Upper lobe of left lung (tissue), 6 donors: ENCODE measurements around the gene TGM2. TPM values are rescaled to one million over a fixed set of nuclear protein-coding genes. Genes with fewer than 3 reads are reported as not detected.

Experiments
- ATAC-seq, 2 donors: fragments of 200-7000 bp; cut with Tn5 transposase; one replicate each; pipeline ENCODE4 v1.9.1; 2022; ENCODE audit warnings: mild to moderate bottlenecking in 2 of 2, moderate library complexity in 2 of 2; ENCODE audit not compliant: low FRiP score in 2 of 2
- DNase-seq, 2 donors: peaks; one replicate each; pipeline ENCODE4 v3.0.0-alpha.2; 2019 to 2020
- H3K27ac ChIP-seq, 4 donors: fragments of 200-600 bp; sonication (generic); one replicate each; pipeline ENCODE4 v1.5.1; 2016 to 2019
- H3K27me3 ChIP-seq, 4 donors: fragments of 200-600 bp; sonication (generic); one replicate each; pipeline ENCODE4 v1.5.1; 2017 to 2019
- H3K36me3 ChIP-seq, 4 donors: fragments of 200-600 bp; sonication (generic); one replicate each; pipeline ENCODE4 v1.5.1; 2016 to 2019
- H3K4me1 ChIP-seq, 4 donors: fragments of 200-600 bp; sonication (generic); one replicate each; pipeline ENCODE4 v1.5.1; 2018 to 2019
- H3K4me3 ChIP-seq, 4 donors: fragments of 200-600 bp; sonication (generic); one replicate each; pipeline ENCODE4 v1.5.1; 2017 to 2019; ENCODE audit warnings: mild to moderate bottlenecking in 2 of 4, moderate library complexity in 1 of 4
- H3K9me3 ChIP-seq, 4 donors: fragments of 200-600 bp; sonication (generic); one replicate each; pipeline ENCODE4 v1.5.1; 2018 to 2019
- EP300 ChIP-seq, 4 donors: sonication (generic); formaldehyde crosslinking; IDR thresholded peaks; one replicate each; pipeline ENCODE4 v1.5.1; 2017; ENCODE audit warnings: antibody characterized with exemption in 4 of 4, control low read depth in 2 of 4
- POLR2A ChIP-seq, 4 donors: fragments of 450-650 bp; IDR thresholded peaks; one replicate each; pipeline ENCODE4 v1.5.1; 2016 to 2017; ENCODE audit warnings: antibody characterized with exemption in 4 of 4, mild to moderate bottlenecking in 2 of 4
- POLR2AphosphoS5 ChIP-seq, 2 donors: sonication (generic); formaldehyde crosslinking; IDR thresholded peaks; one replicate each; pipeline ENCODE4 v1.5.1; 2017; ENCODE audit warnings: antibody characterized with exemption in 2 of 2
- WGBS, 2 donors: methylation state at CpG; one replicate each; pipeline ENCODE4 v1.1.5; 2017 to 2018; 5-methylcytosine and 5-hydroxymethylcytosine counted together
- total RNA-seq, 6 donors: library from RNA; depleted of rRNA in 4 of 6; stranded (reverse); fragments of >200 nt in 4 of 6; gene quantifications; one replicate each; pipeline versions ENCODE4 v1.1.0 to v1.2.1, GENCODE V29; 2016 to 2021
- TF ChIP-seq, protein P1 (sequence below), 6 experiments: fragments of 450-650 bp in 4 of 6; fragments of 200-600 bp in 2 of 6; sonication (generic) in 2 of 6; IDR thresholded peaks; one replicate each; pipeline ENCODE4 v1.5.1; 2016 to 2019; ENCODE audit warnings: antibody characterized with exemption in 6 of 6
- donor health status: DM: no; HTN: no; CAD: no; lungs with moderate emphysema.
- donor health status: DM: no; HTN: yes; CAD: no; lungs with severe emphysema.

The TGM2 gene
- total RNA-seq, 6 donors from 2014 or later = 98.7 to 469 (median 290) TPM

GRCh38 chr20:38199501-38200390 is 34.7 kb upstream of the TGM2 start:
- Histone ChIP-seq H3K4me1 (peaks cover 0 to 26% (median 12%) of the 10 kb centered on the region in 4 donors), H3K27me3 (no peaks in the 10 kb centered on the region), H3K9me3 (no peaks in the 10 kb centered on the region), H3K27ac (no peak overlapping the region), H3K4me3 (no peak overlapping the region), H3K36me3 (no peaks in the 10 kb centered on the region)
- ATAC-seq (no peak), DNase-seq (no peak)
- 87 to 95% methylated on average over 7 to 14 of the region's 14 CpGs for WGBS, 2 donors
- TF ChIP-seq POLR2AphosphoS5 (IDR thresholded peaks at IDR 0.05) = no peak
- TF ChIP-seq, protein P1, sequence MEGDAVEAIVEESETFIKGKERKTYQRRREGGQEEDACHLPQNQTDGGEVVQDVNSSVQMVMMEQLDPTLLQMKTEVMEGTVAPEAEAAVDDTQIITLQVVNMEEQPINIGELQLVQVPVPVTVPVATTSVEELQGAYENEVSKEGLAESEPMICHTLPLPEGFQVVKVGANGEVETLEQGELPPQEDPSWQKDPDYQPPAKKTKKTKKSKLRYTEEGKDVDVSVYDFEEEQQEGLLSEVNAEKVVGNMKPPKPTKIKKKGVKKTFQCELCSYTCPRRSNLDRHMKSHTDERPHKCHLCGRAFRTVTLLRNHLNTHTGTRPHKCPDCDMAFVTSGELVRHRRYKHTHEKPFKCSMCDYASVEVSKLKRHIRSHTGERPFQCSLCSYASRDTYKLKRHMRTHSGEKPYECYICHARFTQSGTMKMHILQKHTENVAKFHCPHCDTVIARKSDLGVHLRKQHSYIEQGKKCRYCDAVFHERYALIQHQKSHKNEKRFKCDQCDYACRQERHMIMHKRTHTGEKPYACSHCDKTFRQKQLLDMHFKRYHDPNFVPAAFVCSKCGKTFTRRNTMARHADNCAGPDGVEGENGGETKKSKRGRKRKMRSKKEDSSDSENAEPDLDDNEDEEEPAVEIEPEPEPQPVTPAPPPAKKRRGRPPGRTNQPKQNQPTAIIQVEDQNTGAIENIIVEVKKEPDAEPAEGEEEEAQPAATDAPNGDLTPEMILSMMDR (IDR thresholded peaks at IDR 0.05) = no peak
- TF ChIP-seq EP300 (IDR thresholded peaks at IDR 0.05) = no peak
- TF ChIP-seq POLR2A (IDR thresholded peaks at IDR 0.05) = no peak

- Histone ChIP-seq H3K4me1 (peaks cover 0 to 27% (median 12%) of the 10 kb centered on the region in 4 donors), H3K4me3 (no peak overlapping the region), H3K27me3 (no peaks in the 10 kb centered on the region), H3K27ac (no peak overlapping the region), H3K36me3 (no peaks in the 10 kb centered on the region), H3K9me3 (no peaks in the 10 kb centered on the region)
- WGBS, 2 donors = 77 to 82% methylated on average over 5 to 8 of the region's 8 CpGs
- TF ChIP-seq, protein P1 (IDR thresholded peaks at IDR 0.05) = no peak
- no peak for TF ChIP-seq POLR2A (IDR thresholded peaks at IDR 0.05)
- TF ChIP-seq EP300 (IDR thresholded peaks at IDR 0.05) = no peak
- TF ChIP-seq POLR2AphosphoS5 (IDR thresholded peaks at IDR 0.05) = no peak
- ATAC-seq (no peak), DNase-seq (no peak)
Observed at GRCh38 chr20:38198238-38198861, 33.3 kb upstream of the TGM2 start.

DNA sequence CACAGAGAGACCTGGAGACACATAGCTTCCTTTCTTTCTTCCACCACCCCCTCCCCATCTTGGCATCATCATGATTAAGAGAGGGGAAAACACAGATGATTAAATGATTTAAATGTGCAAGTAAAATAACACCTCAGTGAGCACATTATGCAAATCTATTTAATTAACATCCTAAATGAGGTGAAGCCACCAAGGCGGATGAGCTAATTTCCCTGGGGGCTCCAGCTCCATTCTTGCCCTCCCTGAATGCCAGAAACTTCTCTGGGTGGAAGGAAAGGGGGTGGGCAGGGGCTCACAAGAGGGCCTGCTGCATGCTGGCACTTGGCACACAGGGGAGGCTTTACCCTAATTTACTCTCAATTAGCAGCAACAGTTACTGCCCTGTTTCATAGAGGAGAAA is 32.5 kb upstream of the TGM2 start:
- Histone ChIP-seq H3K9me3 (no peaks in the 10 kb centered on the region), H3K36me3 (no peaks in the 10 kb centered on the region), H3K27me3 (no peaks in the 10 kb centered on the region), H3K4me3 (no peak overlapping the region), H3K27ac (peak overlapping the region in 1 of 4 donors; percentile 70), H3K4me1 (peaks cover 0 to 27% (median 12%) of the 10 kb centered on the region in 4 donors)
- no peak for TF ChIP-seq POLR2A (IDR thresholded peaks at IDR 0.05)
- TF ChIP-seq, protein P1 (IDR thresholded peaks at IDR 0.05) = no peak
- no peak for TF ChIP-seq POLR2AphosphoS5 (IDR thresholded peaks at IDR 0.05)
- TF ChIP-seq EP300 (IDR thresholded peaks at IDR 0.05) = no peak
- no peak for ATAC-seq
- WGBS, 2 donors = 67 to 94% methylated on average over 1 of the region's 1 CpG
- no peak for DNase-seq

DNA sequence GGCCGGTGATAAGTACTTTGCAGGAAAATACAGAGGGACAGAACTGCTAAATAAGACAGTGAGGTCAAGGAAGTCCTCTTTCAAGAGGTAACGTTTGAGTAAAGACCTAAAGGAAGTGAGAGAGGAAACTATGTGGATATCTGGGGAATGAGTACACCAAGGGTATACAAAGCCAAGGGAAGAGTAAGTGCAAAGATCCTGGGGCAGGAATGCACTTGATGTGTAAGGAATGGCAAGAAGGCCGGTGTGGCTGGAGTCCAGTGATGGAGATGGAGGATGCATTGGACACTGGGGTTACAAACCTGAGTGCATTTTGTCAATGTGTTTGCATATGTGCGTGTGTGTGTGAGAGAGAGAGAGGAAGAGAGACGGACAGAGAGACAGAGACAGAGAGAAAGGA is 32.1 kb upstream of the TGM2 start:
- Histone ChIP-seq H3K27me3 (no peaks in the 10 kb centered on the region), H3K27ac (peak overlapping the region in 2 of 4 donors; percentile 24 to 70), H3K9me3 (no peaks in the 10 kb centered on the region), H3K4me1 (peaks cover 0 to 27% (median 12%) of the 10 kb centered on the region in 4 donors), H3K36me3 (no peaks in the 10 kb centered on the region), H3K4me3 (no peak overlapping the region)
- ATAC-seq (no peak), DNase-seq (no peak)
- WGBS, 2 donors = 73 to 75% methylated on average over 5 of the region's 5 CpGs
- TF ChIP-seq, protein P1 (IDR thresholded peaks at IDR 0.05) = no peak
- TF ChIP-seq EP300 (IDR thresholded peaks at IDR 0.05) = no peak
- TF ChIP-seq POLR2A (IDR thresholded peaks at IDR 0.05) = no peak
- TF ChIP-seq POLR2AphosphoS5 (IDR thresholded peaks at IDR 0.05) = no peak
